Measurements from ENCODE around the gene KIAA0513.

KIAA0513 gene

DNA sequence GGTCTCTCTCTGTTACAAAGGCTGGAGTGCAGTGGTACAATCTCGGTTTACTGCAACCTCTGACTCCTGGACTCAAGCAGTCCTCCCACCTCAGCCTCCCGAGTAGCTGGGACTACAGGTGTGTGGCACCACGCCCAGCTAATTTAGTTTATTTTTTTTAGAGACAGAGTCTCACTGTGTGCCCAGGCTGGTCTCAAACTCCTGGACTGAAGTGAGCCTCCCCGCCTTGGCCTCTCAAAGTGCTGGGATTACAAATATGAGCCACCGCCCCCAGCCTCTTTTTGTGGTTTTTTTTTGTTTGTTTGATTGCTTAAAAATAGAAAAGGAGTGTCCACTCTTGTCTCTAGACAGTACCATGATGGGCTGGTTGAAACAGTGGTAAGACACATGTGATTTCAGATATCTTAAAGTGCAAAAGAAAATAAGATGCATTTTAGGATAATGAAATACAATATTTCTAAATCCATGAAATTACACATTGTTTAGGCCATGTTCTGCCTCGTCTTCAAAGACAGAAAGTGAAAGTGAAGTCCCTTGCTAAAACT is 27.4 kb downstream of the KIAA0513 start:
- no peak for TF ChIP-seq CTCF (conservative IDR thresholded peaks at IDR 0.05)
- 0 out of 2 replicates have a peak overlapping the region, but pooled peaks have one; percentile 11 for H3K27ac ChIP-seq

GRCh38 chr16:85055493-85056210 is 28.1 kb downstream of the KIAA0513 start:
- 0 out of 2 replicates have a peak overlapping the region, but pooled peaks have one; percentile 11 for H3K27ac ChIP-seq

DNA sequence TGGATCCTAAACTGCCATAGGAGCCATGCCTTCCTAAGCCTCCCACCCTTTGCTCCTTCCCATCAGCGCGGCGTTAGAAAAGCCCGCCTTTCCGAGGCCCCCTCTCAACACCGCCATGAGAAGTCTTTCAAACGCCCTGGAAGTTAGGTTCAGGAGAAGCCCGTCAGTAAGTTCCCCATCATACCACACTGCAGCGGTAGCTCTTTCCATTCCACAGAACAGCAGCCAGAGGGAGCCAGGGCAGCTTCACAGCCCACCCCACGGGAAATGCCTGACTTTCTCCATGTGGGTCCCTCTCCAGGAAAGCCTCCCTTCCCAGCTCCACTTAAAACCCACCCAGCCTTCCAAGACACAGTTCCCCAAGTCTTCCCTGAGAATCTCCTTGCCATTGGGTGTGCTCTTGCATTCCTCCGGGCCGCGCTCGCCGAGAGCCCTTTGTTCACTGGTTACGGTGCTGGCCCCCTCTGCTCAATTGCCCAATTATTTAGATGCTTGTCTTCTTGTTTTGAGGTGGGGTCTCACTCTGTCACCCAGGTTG is 28.7 kb downstream of the KIAA0513 start:
- no peak for TF ChIP-seq CTCF (conservative IDR thresholded peaks at IDR 0.05)
- H3K27ac ChIP-seq = no peak overlapping the region

More at GRCh38 chr16:85055493-85056210, 28.1 kb downstream of the KIAA0513 start:
- TF ChIP-seq CTCF (conservative IDR thresholded peaks at IDR 0.05) = no peak

GRCh38 chr16:85057212-85057889 is 29.8 kb downstream of the KIAA0513 start:
- TF ChIP-seq CTCF (conservative IDR thresholded peaks at IDR 0.05) = peak; percentile 22
- H3K27ac ChIP-seq = no peak overlapping the region

- no peak overlapping the region for H3K27ac ChIP-seq
- TF ChIP-seq CTCF (conservative IDR thresholded peaks at IDR 0.05) = no peak
These were observed 30.4 kb downstream of the KIAA0513 start for GRCh38 chr16:85057948-85058347.

DNA sequence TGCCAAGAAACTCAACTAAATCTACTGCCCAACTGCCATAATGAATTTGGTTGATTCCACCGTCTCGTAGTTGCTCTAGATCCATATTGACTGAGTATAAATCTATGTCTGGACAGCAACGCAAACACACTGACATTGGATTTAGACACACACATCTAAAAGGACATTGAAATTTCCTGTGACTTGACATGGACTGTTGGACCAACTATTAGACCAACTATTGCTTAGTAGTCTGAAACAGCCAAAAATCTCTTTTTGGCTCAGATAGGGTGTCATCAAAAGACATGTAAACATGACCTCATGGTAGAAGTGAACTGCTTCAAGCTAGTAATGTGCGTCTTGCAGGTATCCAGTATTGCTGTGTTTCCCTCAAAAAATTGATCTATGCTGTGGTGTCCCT is 31.3 kb downstream of the KIAA0513 start:
- TF ChIP-seq CTCF (conservative IDR thresholded peaks at IDR 0.05) = no peak
- no peak overlapping the region for H3K27ac ChIP-seq

DNA sequence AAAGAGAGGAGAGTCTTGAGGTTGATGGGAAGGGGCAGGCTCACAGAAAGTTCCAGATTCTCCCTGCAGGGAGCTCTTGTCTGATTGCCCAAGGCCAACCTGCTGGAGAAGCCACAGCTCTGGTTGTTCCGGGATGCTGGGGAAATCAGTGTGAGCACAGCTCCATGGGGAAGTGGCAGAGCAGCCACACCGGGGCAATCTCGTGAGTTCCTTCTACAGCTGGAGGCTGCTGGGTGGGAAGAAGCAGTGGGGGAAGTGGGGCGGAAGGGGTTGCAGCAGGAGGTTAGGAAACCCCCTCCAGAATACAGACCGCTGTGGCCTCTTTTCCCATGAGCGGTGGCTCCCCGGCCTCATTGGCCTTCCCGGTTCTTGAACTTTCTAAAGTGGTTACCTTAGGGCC is 34.0 kb downstream of the KIAA0513 start:
- TF ChIP-seq CTCF (conservative IDR thresholded peaks at IDR 0.05) = no peak
- no peak overlapping the region for H3K27ac ChIP-seq
